IMR-90 (cell line): ENCODE results near the gene FPR2. TPM values are rescaled to one million over a fixed set of nuclear protein-coding genes. Genes with fewer than 3 reads are reported as not detected.

Experiments used
- ATAC-seq: fragments of 200-7000 bp; cut with Tn5 transposase; 2 replicates; pipeline ENCODE4 v1.9.1; 2020; ENCODE audit warnings: low read depth, mild to moderate bottlenecking, moderate library complexity
- BruUV-seq: library from RNA; stranded (reverse); fragments of 400-500 nt; replicated peaks from 2 replicates; lab custom pipeline; 2021; lab: Mats Ljungman, UMichigan
- CTCF ChIA-PET: fragments of 300-600 bp; formaldehyde crosslinking; extraction: SDS; loops from one replicate; lab custom pipeline; 2021; ENCODE audit warnings: antibody characterized with exemption; lab: Yijun Ruan, JAX
- POLR2A ChIA-PET: fragments of 300-600 bp; sonication (Branson Sonifier 250); formaldehyde crosslinking; loops from one replicate; lab custom pipeline; 2022; ENCODE audit warnings: antibody characterized with exemption; ENCODE audit not compliant: unreplicated experiment; lab: Charles Lee
- DNase-seq: peaks from one replicate; pipeline ENCODE4 v3.0.0; 2013
- H2AFZ ChIP-seq: replicated peaks from 2 replicates; pipeline ENCODE3; 2013; ENCODE audit warnings: low read length, mild to moderate bottlenecking; ENCODE audit not compliant: poor library complexity
- H2AK5ac ChIP-seq: 2 replicates; pipeline ENCODE4 v1.6.1; 2013; ENCODE audit warnings: low read depth, low read length, inconsistent platforms
- H2AK9ac ChIP-seq: replicated peaks from 2 replicates; pipeline ENCODE3; 2013; ENCODE audit warnings: mild to moderate bottlenecking, low read depth, low read length, moderate library complexity; ENCODE audit not compliant: poor library complexity
- H2BK120ac ChIP-seq: 2 replicates; pipeline ENCODE4 v1.6.1; 2013; ENCODE audit warnings: low read depth, low read length, inconsistent platforms
- H2BK15ac ChIP-seq: 3 replicates; pipeline ENCODE4 v1.6.1; 2013; ENCODE audit warnings: low read depth, low read length, inconsistent platforms
- H2BK20ac ChIP-seq: 2 replicates; pipeline ENCODE4 v1.6.1; 2013; ENCODE audit warnings: low read depth, mild to moderate bottlenecking, inconsistent platforms, low read length, moderate library complexity
- H2BK5ac ChIP-seq: 2 replicates; pipeline ENCODE4 v1.6.1; 2013; ENCODE audit warnings: mild to moderate bottlenecking, low read depth, low read length, inconsistent platforms; ENCODE audit not compliant: poor library complexity, severe bottlenecking
- H3K14ac ChIP-seq: replicated peaks from 2 replicates; pipeline ENCODE4 v1.6.1; 2013; ENCODE audit warnings: low read depth, low read length, inconsistent platforms
- H3K18ac ChIP-seq: 2 replicates; pipeline ENCODE4 v1.6.1; 2013; ENCODE audit warnings: low read depth, low read length, control low read depth
- H3K23ac ChIP-seq: 2 replicates; pipeline ENCODE4 v1.6.1; 2013; ENCODE audit warnings: low read depth, low read length, inconsistent platforms
- H3K27ac ChIP-seq: 2 replicates; pipeline ENCODE4 v1.5.1; 2013; ENCODE audit warnings: mild to moderate bottlenecking, control low read depth, low read length; ENCODE audit not compliant: insufficient read depth
- H3K27me3 ChIP-seq: 2 replicates; pipeline ENCODE4 v1.6.1; 2013; ENCODE audit warnings: low read length; ENCODE audit not compliant: control insufficient read depth, insufficient read depth
- H3K36me3 ChIP-seq: 2 replicates; pipeline ENCODE4 v1.6.1; 2013; ENCODE audit warnings: low read length, mixed read lengths; ENCODE audit not compliant: control insufficient read depth, insufficient read depth
- H3K4ac ChIP-seq: 2 replicates; pipeline ENCODE4 v1.6.1; 2013; ENCODE audit warnings: low read depth, low read length, inconsistent platforms
- H3K4me1 ChIP-seq: 2 replicates; pipeline ENCODE4 v1.6.1; 2013; ENCODE audit warnings: low read length, mixed read lengths; ENCODE audit not compliant: control insufficient read depth, insufficient read depth
- H3K4me2 ChIP-seq: 2 replicates; pipeline ENCODE4 v1.6.1; 2013; ENCODE audit warnings: low read depth, mild to moderate bottlenecking, control low read depth, low read length, moderate library complexity
- H3K4me3 ChIP-seq: 2 replicates; pipeline ENCODE4 v1.5.1; 2013; ENCODE audit warnings: low read depth, mild to moderate bottlenecking, control low read depth, low read length, moderate library complexity; ENCODE audit not compliant: insufficient read depth
- H3K56ac ChIP-seq: 2 replicates; pipeline ENCODE4 v1.6.1; 2013; ENCODE audit warnings: low read length, inconsistent platforms; ENCODE audit not compliant: insufficient read depth; ENCODE audit errors: extremely low read depth
- H3K79me1 ChIP-seq, 2 experiments: 2 replicates each; pipeline ENCODE4 v1.6.1; 2013; ENCODE audit warnings: low read length in 2 of 2, inconsistent platforms in 1 of 2, low read depth in 1 of 2
- H3K9ac ChIP-seq: 2 replicates; pipeline ENCODE4 v1.6.1; 2013; ENCODE audit warnings: low read depth, low read length, control low read depth
- H3K9me1 ChIP-seq: 2 replicates; pipeline ENCODE4 v1.6.1; 2013; ENCODE audit warnings: low read length, inconsistent platforms; ENCODE audit not compliant: insufficient read depth
- H3K9me3 ChIP-seq: 2 replicates; pipeline ENCODE4 v1.6.1; 2013; ENCODE audit warnings: low read length; ENCODE audit not compliant: control insufficient read depth, insufficient read depth
- H4K20me1 ChIP-seq: 2 replicates; pipeline ENCODE4 v1.6.1; 2013; ENCODE audit warnings: low read length, inconsistent platforms; ENCODE audit not compliant: insufficient read depth
- H4K5ac ChIP-seq: 2 replicates; pipeline ENCODE4 v1.6.1; 2013; ENCODE audit warnings: mild to moderate bottlenecking, low read depth, low read length, control low read depth
- H4K8ac ChIP-seq, 2 experiments: 2 replicates each; pipeline ENCODE4 v1.6.1; 2013; ENCODE audit warnings: low read depth in 2 of 2, low read length in 2 of 2, control low read depth in 1 of 2, inconsistent platforms in 1 of 2
- H4K91ac ChIP-seq: 2 replicates; pipeline ENCODE4 v1.6.1; 2013; ENCODE audit warnings: low read depth, low read length, inconsistent platforms; ENCODE audit not compliant: insufficient read depth
- CEBPB ChIP-seq: IDR thresholded peaks from 2 replicates; pipeline ENCODE4 v1.6.1; 2012; ENCODE audit warnings: low read depth, low read length, improper control_type of control experiment
- CHD1 ChIP-seq: IDR thresholded peaks from 2 replicates; pipeline ENCODE4 v1.6.1; 2012; ENCODE audit warnings: low read depth, low read length, improper control_type of control experiment
- FOS ChIP-seq: fragments of 150-350 bp; IDR thresholded peaks from 2 replicates; pipeline ENCODE4 v1.6.1; 2016; ENCODE audit warnings: low read depth, low read length
- MAFK ChIP-seq: IDR thresholded peaks from 2 replicates; pipeline ENCODE4 v1.6.1; 2012; ENCODE audit warnings: low read depth, low read length, improper control_type of control experiment
- MXI1 ChIP-seq: IDR thresholded peaks from 2 replicates; pipeline ENCODE4 v1.6.1; 2012; ENCODE audit warnings: low read depth, mild to moderate bottlenecking, low read length, moderate library complexity, borderline replicate concordance
- NFE2L2 ChIP-seq: fragments of 150-350 bp; IDR thresholded peaks from 2 replicates; pipeline ENCODE4 v1.6.1; 2016; ENCODE audit warnings: low read depth, mild to moderate bottlenecking, low read length
- RAD21 ChIP-seq: IDR thresholded peaks from 2 replicates; pipeline ENCODE4 v1.6.1; 2012; ENCODE audit warnings: low read length, improper control_type of control experiment
- WGBS, 2 experiments: methylation state at CpG; one replicate each; pipeline versions ENCODE4 v1.1.5 to v1.1.7; 2013; ENCODE audit warnings: missing lambda C conversion rate in 2 of 2; ENCODE audit not compliant: insufficient read length in 1 of 2; ENCODE audit errors: extremely low coverage in 2 of 2; 5-methylcytosine and 5-hydroxymethylcytosine counted together
- dilution Hi-C: fragments of 300-500 bp; cut with HindIII; formaldehyde crosslinking; loops from one replicate; pipeline ENCODE4 v1.14.3; 2018; ENCODE audit warnings: low sequenced_read_pairs; ENCODE audit not compliant: unreplicated experiment
- in situ Hi-C: fragments of 300-500 bp; cut with MboI; formaldehyde crosslinking; loops from 3 replicates; pipeline ENCODE4 v1.14.3; 2019; ENCODE audit warnings: low sequenced_read_pairs, inconsistent platforms, mixed read lengths
- intact Hi-C: fragments of 100-400 bp; cut with micrococcal nuclease; formaldehyde crosslinking; loops from 2 replicates; pipeline ENCODE4 v1.10.0; 2022
- polyA plus RNA-seq, 3 experiments: library from polyadenylated mRNA; depleted of rRNA; stranded (reverse); fragments of >200 nt; gene quantifications; 2 replicates each; pipeline ENCODE4 v1.2.3, GENCODE V29; 2012; ENCODE audit warnings: low replicate concordance in 1 of 3
- total RNA-seq: library from RNA; depleted of rRNA; stranded (reverse); fragments of >200 nt; gene quantifications from 2 replicates; pipeline ENCODE4 v1.2.3, GENCODE V29; 2012
- TF ChIP-seq, protein P1 (sequence below): conservative IDR thresholded peaks from 2 replicates; pipeline ENCODE4 v1.5.1; 2012; ENCODE audit warnings: mild to moderate bottlenecking, low read depth, low read length, improper control_type of control experiment

The FPR2 gene
- total and polyA plus RNA-seq, 2 of the 4 experiments (the other 2 are of a cell fraction) = not detected

DNA sequence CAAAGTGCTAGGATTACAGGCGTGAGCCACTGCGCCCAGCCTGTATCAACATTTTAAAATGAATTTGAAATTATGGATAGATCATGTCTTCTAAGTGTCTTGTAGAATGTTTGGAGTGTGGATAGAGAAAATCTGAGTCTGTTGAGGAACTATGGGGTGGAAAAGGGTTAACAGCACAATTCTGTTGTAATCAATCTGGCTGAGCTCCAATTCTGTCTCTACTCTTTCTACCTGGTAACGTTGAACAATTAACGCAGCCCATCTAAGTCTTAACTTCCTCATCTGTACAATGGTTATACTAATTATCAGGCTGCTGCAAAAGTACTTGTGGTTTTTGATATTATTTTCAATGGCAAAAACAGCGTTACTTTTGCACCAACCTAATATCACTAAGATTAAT, 4.1 kb downstream of the FPR2 start:
- dilution Hi-C loops = no loop called here
- no peaks in the 10 kb centered on the region for H3K9me1 ChIP-seq
- H3K9ac ChIP-seq = no peak overlapping the region
- no peaks in the 10 kb centered on the region for H3K79me1 ChIP-seq
- H4K5ac ChIP-seq = no peak overlapping the region
- H3K9me3 ChIP-seq = no peaks in the 10 kb centered on the region
- H2AK5ac ChIP-seq = no peak overlapping the region
- no peak overlapping the region for H2AFZ ChIP-seq
- no peak overlapping the region for H3K27ac ChIP-seq
- no peak overlapping the region for H3K4ac ChIP-seq
- H3K18ac ChIP-seq = no peak overlapping the region
- no peak for TF ChIP-seq MXI1
- TF ChIP-seq FOS = no peak
- TF ChIP-seq, protein P1, sequence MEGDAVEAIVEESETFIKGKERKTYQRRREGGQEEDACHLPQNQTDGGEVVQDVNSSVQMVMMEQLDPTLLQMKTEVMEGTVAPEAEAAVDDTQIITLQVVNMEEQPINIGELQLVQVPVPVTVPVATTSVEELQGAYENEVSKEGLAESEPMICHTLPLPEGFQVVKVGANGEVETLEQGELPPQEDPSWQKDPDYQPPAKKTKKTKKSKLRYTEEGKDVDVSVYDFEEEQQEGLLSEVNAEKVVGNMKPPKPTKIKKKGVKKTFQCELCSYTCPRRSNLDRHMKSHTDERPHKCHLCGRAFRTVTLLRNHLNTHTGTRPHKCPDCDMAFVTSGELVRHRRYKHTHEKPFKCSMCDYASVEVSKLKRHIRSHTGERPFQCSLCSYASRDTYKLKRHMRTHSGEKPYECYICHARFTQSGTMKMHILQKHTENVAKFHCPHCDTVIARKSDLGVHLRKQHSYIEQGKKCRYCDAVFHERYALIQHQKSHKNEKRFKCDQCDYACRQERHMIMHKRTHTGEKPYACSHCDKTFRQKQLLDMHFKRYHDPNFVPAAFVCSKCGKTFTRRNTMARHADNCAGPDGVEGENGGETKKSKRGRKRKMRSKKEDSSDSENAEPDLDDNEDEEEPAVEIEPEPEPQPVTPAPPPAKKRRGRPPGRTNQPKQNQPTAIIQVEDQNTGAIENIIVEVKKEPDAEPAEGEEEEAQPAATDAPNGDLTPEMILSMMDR = no peak
- TF ChIP-seq CHD1 = no peak
- no peak for TF ChIP-seq RAD21
- no peak for TF ChIP-seq NFE2L2
- no peak for TF ChIP-seq CEBPB
- no peak for TF ChIP-seq MAFK
- ATAC-seq (no peak), DNase-seq (no peak)
- H3K27me3 ChIP-seq = no peaks in the 10 kb centered on the region
- H4K8ac ChIP-seq = no peak overlapping the region
- H4K91ac ChIP-seq = no peak overlapping the region
- intact Hi-C loops = no loop called here
- 100% methylated on average over 2 of the region's 5 CpGs; no CpG with 5 or more reads in 1 of the 2 experiments for WGBS, 2 experiments
- no peaks in the 10 kb centered on the region for H4K20me1 ChIP-seq
- BruUV-seq = no TSS peak
- H3K4me1 ChIP-seq = no peaks in the 10 kb centered on the region
- ChIA-PET CTCF (no interaction called here), POLR2A (no interaction called here)
- H2BK120ac ChIP-seq = no peak overlapping the region
- H3K4me3 ChIP-seq = no peak overlapping the region
- H2BK15ac ChIP-seq = no peak overlapping the region
- H2BK20ac ChIP-seq = no peak overlapping the region
- no peaks in the 10 kb centered on the region for H3K36me3 ChIP-seq
- no peak overlapping the region for H3K56ac ChIP-seq
- H2BK5ac ChIP-seq = no peak overlapping the region
- no peak overlapping the region for H3K23ac ChIP-seq
- H2AK9ac ChIP-seq = no peak overlapping the region
- no peak overlapping the region for H3K14ac ChIP-seq
- no peak overlapping the region for H3K4me2 ChIP-seq
- in situ Hi-C loops = no loop called here
